Stimulated activated CD4-positive, alpha-beta T cell treated with anti-CD3 and anti-CD28 coated beads, Interleukin-15, amount 100 ng/mL, for 1 hour (primary cell): ENCODE measurements around the gene HEY2.
"Not testable (repeated sequence)": the region's sequence is repeated elsewhere in the genome, so short reads cannot be mapped to it uniquely, and the experiment has no call there.

Experiments used
- DNase-seq, 2 donors: peaks; one replicate each; pipeline ENCODE4 v3.0.0-alpha.2; 2020; ENCODE audit warnings: low read depth in 1 of 2, low spot score in 1 of 2

HEY2 gene

DNA sequence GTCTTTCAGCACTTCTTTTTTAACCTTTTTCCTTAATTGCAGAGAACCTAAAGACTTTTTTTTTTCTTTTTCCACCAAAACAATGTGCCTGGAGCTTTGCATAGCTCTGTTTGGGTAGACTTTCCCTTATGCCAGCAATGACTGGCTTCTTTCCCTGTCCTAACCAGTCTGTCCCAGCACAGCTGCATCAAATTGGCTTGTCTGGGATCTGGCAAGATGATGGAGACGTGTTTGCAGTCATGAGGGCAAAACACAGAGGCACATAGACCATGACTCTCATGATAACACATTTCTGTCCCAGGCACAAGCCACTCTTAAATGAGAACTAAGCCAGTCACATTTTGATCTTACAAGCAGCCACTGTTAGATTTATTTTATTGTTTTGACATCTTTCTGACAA is 16.5 kb downstream of the HEY2 start:
- DNase-seq: no peak

DNA sequence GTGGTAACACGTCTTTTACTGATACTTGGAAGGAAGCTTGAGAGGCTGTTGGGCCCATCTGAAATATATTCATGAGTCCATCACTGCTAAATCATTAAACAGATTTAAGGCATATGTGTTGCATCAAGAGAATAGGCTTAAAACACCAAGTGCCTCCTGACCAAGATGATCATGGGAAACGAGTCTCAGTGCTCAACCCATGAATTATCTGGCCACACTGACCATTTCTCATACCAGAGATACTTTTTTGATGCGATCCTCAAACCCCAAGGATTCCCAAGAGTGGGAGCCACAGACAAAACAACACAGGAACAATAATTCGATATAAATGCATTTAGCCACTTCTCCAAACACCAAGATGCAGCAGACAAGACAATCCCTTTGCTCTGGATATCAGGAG is 17.2 kb downstream of the HEY2 start:
- no peak for DNase-seq

DNA sequence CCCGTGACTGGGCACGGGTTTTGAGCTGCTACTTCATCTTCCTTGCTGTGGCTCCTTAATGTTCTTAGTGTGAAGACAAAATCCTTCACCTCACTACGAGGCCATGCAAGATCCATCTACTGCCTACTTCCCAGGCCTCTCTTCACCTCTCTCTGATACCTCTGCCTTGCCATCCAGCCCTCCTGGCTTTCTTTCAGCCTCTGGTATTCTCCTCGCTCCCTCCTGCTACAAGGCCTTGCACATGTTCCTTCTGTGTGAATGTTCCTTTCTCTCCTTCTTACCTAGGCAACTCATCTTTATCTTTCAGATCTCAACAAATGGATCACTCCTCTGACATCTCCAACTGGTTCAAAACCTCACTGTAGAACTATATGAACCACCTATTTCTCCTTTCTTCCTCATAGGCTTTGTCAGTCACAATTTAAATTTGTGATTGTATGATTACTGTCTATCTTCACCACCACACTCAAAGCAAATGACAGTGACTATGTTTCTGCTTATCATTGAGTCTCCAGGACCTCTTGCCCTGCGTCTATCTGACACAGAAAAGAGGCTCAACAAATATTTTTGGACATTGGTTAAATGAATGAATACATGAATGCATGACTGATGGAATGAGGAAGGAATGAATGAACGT is 19.8 kb downstream of the HEY2 start:
- no peak for DNase-seq

DNA sequence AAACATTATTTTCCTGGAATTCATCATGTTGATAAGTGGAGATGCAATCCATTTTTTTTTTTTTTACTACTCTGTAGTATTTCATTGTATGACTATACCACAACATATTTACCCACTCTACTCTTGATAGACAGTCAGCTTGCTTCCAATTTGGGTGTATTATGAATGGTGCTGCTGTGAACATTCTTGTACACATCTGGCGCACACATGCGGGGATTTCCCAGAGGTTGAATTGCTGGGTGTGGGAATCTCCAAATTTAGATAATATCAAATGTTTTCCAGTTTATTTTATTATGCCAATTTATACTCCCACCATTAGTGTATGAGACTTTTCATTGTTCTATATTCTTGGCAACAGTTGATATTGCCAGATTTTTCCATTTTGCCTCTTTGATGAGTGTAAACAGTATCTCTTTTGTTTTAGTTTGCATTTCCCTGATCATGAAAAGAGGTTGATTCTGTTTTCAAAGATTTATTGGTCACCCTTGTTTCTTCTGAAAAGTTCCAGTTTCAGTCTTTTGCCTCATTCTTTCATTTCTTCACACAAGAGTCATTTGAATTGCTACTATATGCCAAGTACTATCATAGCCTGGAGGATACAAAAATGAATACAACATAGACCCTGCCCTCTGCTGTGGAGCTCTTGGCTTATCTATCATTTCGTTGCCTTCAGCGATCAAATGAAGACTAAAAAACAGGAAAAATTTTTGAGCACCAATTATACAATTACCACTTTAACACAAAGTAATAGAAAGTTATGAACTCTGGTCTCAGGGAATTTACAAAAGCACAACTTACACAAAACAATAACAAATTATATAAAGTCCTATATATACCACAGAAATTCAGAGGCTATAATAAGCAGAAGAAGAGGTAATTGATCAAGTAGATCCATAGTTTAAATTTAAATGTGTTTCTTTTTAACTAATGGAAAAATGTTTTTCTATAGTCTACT is 24.2 kb downstream of the HEY2 start:
- no peak for DNase-seq

DNA sequence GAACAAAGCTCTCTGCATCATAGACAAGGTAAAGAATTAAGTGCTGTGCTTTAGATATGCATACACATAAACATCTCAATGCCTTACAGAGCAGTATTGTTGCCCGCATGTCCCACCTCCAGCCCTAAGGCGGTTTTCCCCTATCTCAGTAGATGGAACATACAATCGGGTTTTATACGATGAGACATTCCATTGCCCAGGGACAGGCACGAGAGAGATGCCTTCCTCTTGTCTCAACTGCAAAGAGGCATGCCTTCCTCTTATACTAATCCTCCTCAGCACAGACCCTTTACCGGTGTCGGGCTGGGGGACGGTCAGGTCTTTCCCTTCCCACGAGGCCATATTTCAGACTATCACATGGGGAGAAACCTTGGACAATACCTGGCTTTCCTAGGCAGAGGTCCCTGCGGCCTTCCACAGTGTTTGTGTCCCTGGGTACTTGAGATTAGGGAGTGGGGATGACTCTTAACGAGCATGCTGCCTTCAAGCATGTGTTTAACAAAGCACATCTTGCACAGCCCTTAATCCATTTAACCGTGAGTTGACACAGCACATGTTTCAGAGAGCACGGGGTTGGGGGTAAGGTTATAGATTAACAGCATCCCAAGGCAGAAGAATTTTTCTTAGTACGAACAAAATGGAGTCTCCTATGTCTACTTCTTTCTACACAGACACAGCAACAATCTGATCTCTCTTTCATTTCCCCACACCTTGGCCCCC is 26.8 kb downstream of the HEY2 start:
- DNase-seq: not testable (repeated sequence)

DNA sequence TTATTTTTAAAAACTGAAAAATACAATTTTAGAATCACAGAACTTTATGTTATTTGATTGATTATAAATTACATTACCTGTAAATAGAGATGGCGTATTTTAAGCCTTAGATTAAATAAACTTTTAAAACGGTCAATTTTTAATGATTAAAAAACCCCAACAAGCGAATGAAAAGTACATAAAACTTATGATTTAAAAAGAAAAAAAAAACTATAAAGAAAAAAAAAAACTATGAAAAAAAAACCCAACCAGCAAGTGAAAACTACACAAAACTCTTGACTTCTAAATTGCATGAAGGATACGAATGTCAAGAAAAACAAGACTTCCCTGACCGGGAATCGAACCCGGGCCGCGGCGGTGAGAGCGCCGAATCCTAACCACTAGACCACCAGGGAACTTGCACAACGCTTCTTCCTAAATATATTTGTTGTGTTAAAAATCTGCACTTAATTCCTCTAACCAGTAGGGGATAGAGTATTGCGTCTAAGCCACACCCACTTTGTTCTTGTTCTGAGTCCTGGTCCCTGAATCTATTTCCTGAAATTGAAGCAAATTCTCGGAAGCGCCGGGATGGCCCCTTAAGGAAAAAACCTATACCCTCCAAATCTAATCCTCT is 30.6 kb downstream of the HEY2 start:
- DNase-seq: peak; percentile 71 to 79

DNA sequence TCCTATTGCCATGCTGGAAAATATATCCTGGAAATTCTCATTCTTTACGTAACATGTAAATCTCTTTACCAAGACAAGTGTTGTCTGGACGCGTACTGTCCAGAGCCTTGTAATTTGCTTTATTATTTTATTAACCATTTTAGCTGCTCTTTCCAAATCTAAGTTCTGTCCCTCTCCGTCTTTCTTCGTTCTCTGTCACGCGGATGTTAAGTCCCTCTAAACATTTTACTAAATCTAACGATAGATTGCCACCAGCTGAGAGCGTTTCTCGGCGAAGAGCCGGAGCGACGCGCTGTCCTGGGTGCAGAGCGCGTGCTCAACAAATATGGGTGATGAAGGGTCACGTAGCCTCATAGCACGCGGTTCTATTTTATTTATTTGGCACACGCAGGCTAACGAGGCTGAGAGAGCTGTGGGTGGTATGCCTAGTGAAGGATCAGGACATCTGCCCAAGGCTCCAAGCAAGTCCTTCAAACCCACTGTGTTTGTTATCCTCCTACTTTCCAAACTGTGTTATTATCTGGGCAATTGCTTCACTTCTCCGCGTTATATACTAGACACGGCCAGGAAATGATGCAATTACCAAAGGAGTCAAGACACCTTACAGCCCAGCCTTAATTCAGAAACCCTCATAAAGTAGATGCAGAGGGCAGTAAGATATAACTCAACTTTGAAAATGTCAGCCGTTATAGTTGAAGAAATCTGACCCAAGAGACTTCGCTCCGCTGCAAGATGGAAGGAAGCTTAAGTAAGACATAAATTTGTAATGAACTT is 31.3 kb downstream of the HEY2 start:
- peak; percentile 20 to 33 for DNase-seq

DNA sequence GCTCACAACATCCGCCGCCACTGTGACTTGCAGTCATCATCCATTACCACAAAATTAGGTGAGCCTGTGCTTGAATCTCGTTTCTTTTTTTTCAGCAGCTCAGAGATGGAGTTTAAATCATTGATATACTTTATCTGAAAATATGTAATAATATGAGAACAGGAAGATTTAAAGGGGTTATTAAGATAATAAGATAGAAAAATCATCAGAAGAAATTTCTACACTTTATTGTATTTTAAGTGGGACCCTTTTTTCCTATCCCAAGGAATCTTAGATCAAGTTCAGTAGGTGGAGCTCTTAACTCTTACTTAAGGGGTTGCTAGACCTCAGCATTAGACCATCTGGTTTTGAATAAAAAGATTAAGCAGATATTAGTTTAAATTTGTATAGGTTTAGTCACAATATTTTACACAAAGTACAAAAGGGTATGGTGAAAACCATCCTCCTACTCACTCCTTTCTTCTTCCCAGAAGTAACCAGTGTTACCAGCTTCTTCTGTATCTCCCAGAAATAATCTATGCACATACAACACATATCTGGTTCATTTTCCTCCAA is 32.0 kb downstream of the HEY2 start:
- no peak for DNase-seq

DNA sequence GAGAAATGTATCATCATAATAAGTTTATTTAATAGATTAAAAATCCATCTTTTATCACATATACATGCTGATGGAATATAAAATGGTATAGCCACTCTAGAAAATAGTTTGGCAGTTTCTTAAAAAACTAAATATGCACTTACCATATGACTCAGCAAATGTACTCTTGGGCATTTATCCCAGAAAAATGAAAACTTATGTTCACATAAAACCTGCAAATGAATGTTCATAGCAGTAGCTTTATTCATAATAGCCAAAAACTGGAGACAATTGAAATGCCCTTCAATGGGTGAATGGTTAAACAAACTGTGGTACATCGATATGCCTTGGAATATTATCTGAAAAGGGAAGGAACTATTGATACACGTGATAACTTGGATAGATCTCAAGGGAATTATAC is 34.9 kb downstream of the HEY2 start:
- DNase-seq: no peak

DNA sequence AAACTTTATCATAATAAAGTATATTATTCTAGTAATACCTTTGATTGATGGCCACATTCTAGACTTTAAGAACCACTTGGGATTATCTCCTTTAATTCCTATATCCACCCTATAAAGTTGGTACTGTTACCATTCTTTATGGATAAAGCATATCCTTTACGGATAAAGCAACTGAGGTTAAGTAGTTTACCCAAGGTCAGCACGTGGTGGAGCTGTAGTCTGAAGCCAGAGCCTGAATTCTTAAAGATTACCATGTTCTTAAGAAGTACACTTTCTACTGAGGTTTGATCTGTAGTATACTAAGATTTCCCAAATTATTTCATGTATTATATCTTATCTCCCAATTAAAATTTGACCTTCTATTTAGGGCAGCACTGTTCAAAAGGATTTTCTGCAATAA is 38.4 kb downstream of the HEY2 start:
- DNase-seq: no peak

DNA sequence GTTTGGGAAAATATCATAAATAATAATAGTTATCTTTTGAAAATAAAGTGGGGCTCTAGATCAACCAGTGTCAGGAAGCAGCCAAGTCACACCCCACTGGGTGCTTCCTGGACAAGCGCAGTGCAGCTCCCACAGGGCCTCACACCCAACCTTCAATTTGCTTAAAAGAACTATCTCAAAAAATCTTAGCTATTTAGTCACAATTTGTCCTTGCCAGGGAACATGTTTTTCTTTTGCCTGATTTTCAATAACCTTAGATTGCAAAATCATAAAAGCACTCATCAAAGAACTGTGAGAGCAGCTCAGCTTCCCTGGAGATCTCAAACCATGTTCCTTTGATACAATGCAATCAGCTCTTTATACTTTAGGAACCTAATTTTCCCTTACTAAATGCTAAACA is 39.7 kb downstream of the HEY2 start:
- DNase-seq: no peak

DNA sequence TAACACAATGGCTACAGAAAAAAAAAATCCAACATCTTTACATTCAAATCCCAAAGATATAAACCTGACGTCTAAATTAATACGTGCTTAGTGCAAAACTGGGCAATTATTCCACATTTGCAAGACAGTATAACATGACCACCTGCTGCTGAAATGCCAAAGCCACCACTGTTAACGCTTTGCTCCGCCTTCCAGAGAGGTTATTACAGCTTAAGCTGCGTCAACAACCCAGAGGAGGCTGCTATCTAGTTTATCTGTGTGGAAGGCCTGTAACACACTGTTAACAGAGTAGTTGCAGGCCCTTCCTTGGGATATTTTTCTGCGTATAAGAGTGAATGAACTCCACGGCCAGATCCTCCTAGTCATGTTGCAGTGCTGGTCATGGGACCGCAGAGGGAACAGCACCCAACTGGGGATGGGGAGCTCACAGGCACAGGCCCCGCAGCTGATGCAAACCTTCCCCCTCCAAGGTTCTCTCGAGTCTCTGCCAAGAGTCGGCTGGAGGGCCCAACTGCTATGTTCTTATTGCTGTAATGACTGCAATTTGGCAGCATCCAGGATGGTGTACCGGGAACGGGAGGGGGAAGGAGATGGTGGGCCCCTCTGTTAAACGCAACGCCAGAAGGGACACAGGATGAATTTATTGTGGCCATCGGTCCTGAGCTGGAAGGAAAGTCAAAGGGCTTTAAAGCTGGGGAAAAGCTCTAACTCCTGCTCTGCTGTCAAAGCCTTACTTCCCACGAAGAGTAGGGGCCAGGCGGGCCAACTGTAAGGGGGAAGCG is 40.3 kb downstream of the HEY2 start:
- DNase-seq: peak in 1 of 2 donors; percentile 13

DNA sequence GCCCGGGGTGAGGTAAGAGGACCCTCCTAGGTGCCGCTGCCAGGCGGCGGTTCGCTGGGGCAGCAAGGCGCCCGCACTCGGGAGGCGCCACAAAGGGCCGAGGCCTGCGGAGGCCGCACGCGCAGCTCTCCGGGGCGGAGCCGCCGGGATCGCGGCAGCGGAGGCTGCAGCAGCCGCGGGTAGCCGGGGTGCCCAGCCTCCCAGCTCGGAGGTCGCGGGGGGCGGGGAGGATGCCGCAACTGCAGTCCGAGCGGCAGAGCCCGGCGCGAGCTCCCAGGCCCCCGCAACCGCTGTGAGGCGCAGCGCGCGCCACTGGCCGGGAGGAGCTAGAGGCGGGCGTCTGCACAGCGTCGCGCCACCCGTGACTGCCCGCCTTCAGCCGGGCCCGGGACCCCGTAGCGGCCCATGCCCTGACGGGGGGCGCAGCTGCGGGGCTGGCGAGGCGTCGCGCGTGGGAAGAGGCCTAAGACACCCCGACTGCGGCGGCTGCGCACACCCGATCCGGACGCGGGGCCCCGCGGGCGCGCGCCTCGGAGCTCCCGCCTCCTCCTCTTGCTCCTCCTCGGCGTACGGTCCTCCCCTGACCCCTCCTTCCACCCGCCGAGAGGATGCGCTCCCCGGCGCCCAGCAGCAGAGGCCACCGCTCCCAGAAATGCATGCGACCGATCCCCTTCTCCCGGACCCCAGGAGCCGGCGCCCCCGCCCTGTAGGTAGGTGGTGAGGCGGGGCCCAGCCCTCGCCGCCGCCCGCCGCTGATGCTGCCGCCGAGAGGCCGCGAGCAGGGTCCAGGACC is 41.1 kb downstream of the HEY2 start, which contains the start of gene NCOA7:
TSS of gene NCOA7 (plus strand) at position 603 of the 793 bp plus-strand sequence. CDS start 24,395 bp downstream, outside the sequence.
- DNase-seq: peak; percentile 65 to 66

DNA sequence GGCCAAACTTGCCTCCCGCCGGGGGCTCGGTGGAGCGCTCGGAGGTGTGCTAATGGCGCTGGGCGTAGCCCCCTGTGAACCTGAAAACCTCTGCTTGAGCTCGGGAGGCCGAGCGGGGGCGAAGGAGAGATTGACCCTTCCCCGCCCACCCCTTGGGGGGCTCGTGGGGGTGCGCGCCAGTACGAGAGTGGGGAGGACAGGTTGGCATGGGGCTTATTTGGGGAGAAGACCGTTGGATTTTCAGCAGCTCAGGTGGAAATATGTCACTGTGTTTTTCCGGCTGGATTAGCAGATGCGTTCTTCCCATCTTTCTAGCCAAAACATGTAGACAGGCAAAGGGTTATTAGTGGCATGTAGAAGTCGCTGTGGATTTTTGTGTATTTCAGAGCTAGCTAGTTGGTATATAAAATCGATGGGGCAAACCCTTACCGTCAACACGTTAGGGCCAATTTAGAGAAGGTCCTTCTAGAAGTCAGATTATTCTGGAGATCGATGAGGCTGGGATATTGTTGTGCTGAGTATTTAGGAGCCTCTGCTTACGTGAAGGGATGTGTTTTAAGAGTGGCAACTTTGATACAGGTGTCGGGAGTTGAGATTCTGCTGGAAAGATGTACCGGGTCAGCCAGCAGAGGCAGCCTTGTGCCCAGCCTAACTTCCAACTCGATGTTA is 41.9 kb downstream of the HEY2 start:
- no peak for DNase-seq

DNA sequence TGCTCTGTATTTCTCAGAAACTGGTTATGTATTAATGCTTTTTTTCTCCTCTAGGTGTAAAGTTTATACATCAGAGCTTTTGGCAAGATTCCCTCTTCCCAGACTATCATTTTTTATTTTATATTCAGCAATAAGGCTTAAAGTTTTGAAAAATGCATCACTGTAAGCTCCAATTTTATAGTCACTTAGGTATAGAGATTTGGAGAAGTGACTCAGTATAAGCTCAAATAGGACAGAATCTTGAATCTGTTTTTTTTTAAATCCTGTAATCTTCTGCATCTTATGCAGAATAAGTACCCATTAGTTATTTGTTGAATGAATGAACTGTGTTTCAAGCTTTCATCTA is 42.4 kb downstream of the HEY2 start:
- DNase-seq: no peak

DNA sequence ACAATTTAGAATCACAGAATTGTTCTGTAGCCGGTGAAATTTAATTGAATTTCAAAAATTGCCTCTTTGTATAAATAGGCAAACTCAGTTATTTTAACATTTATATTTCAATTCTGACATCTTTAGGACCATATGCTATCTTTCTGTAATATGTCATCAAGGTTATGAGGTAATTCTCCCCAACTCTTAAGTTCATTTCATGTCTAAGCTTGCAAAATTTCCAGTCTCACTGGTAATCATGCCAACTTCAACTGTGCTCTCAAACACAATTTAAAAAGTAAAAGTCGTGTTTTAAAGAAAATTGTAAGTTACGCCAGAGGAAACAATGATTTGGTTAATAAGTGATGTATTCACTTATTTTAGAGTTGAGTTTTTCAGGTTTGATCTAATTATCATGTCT is 42.7 kb downstream of the HEY2 start:
- no peak for DNase-seq

DNA sequence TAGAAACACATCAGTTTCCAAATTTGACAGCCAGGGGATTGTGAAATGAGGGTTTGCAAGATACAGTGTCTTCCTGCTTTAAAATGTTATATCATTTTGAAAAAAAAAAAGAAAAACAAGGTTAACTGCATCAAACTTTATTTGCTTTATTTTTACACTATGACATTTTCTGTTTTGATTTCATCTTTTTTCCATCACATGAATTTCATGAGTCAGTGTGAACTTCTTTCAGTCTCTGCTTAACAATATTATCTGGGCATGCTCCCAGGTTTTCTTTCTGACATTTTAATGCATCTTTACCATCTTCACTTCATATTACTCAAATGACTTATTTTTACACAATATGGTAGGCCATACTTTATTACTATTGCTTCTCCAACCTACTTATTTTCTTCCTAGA is 43.2 kb downstream of the HEY2 start:
- no peak for DNase-seq

DNA sequence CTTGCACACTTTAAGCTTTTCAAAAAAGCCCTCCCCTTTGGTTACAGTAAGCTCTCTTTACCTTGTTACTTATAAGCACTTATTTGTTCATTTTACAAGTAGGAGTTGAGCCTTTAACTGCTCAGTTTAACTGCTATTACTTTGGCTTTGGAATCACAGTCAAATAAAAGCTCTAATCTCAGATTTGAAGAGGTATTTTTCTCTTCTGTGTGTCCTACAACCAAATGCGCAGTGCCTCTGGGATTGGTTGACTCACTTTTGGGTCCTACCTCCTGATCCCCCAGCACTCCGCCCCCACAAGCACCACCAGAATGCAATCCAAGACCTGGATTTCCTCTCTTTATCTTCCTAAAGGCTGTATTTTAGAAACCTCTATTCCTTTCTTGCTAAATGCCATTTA is 43.8 kb downstream of the HEY2 start:
- no peak for DNase-seq
